ENCODE data around the gene HSD17B4.
"Not testable (repeated sequence)": the region's sequence is repeated elsewhere in the genome, so short reads cannot be mapped to it uniquely, and the experiment has no call there.

HSD17B4 gene

GRCh38 chr5:119432674-119433237 lies 19.5 kb upstream of the HSD17B4 start:
- not testable (repeated sequence) for H3K27ac ChIP-seq (ENCODE audit: low read depth, low read length, severe bottlenecking); H3K4me3 ChIP-seq (ENCODE audit: extremely low read depth, insufficient read depth, low read length, poor library complexity, severe bottlenecking); H3K36me3 ChIP-seq (ENCODE audit: control insufficient read depth, insufficient read depth, low read length); H3K4me1 ChIP-seq (ENCODE audit: control insufficient read depth, insufficient read depth, low read length, poor library complexity, severe bottlenecking); H3K9me3 ChIP-seq (ENCODE audit: control insufficient read depth, low read length)
- 86 to 99% methylated on average over 8 to 10 of the region's 10 CpGs for WGBS, 2 experiments (ENCODE audit: insufficient coverage in 2 of 2)

DNA sequence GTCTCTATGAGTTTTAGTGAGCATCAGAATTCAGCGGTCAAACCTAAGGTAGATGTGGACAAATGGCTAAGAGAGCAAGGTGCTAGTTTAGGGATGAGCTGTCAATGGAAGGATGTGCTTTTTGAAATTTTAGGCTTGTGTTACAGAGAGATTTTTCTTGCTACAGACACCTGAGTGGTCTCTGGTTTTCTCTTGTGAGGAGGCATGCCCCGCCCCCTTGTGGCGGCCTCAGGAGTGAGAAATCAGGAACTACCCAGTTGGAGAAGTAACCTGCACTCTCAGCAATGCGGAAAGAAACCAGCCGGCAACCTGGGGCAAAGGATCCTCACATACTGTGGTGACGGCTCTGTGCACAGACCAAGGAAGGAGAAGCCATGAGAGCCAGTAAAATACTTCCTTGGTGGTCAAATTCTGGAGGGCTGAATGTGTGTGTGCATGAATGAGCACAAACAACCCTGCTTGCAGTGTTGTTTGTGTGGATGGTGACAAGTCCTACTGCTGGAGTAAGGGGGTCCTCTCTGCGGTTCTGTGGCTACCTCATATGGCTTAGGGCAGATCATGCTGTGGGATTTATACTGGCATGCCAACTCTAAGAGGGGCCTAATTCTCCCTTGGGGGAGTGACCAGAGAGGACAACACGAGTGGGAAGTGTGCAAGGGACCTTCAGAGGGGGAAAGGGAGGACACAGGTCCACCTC lies 16.7 kb upstream of the HSD17B4 start:
- no peak overlapping the region for H3K4me3 ChIP-seq (ENCODE audit: extremely low read depth, insufficient read depth, low read length, poor library complexity, severe bottlenecking)
- 54 to 72% methylated on average over 6 to 7 of the region's 8 CpGs for WGBS, 2 experiments (ENCODE audit: insufficient coverage in 2 of 2)
- H3K4me1 ChIP-seq (ENCODE audit: control insufficient read depth, insufficient read depth, low read length, poor library complexity, severe bottlenecking): no peaks in the 10 kb centered on the region
- no peak overlapping the region for H3K27ac ChIP-seq (ENCODE audit: low read depth, low read length, severe bottlenecking)
- no peaks in the 10 kb centered on the region for H3K9me3 ChIP-seq (ENCODE audit: control insufficient read depth, low read length)
- no peaks in the 10 kb centered on the region for H3K36me3 ChIP-seq (ENCODE audit: control insufficient read depth, insufficient read depth, low read length)

DNA sequence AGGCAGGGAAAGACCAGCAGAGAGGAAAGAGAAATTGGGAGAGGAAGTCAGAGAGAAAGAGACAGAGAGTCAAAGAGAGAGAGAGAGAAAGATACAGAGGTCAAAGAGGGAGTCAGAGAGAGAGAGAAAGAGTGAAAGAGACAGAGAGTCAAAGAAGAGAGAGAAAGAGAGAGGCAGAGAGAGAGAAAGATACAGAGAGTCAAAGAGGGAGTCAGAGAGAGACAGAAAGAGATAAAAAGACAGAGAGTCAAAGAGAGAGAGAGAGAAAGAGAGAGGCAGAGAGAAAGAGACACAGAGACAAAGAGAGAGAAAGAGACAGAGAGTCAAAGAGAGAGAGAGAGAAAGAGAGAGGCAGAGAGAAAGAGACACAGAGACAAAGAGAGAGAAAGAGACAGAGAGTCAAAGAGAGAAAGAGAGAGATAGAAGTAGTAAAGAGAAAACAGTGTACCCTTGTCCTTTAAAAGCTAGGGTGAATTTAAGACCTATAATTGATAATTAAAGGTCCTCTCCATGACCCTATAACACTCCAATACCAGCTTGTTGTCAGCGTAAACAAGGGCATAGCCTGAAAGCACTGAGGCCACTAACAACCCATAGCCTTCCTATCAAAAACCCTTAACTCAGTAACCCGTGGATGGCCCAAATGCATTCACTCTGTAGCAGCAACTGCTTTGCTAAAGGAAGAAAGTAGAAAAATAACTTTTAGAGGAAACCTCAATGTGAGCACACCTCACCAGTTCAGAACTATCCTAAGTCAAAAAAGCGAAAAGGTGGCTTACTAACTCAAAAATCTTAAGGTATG lies 14.3 kb upstream of the HSD17B4 start:
- not testable (repeated sequence) for H3K9me3 ChIP-seq (ENCODE audit: control insufficient read depth, low read length); H3K4me1 ChIP-seq (ENCODE audit: control insufficient read depth, insufficient read depth, low read length, poor library complexity, severe bottlenecking); H3K4me3 ChIP-seq (ENCODE audit: extremely low read depth, insufficient read depth, low read length, poor library complexity, severe bottlenecking); H3K27ac ChIP-seq (ENCODE audit: low read depth, low read length, severe bottlenecking); H3K36me3 ChIP-seq (ENCODE audit: control insufficient read depth, insufficient read depth, low read length)
- 90 to 100% methylated on average over 1 to 2 of the region's 3 CpGs for WGBS, 2 experiments (ENCODE audit: insufficient coverage in 2 of 2)

DNA sequence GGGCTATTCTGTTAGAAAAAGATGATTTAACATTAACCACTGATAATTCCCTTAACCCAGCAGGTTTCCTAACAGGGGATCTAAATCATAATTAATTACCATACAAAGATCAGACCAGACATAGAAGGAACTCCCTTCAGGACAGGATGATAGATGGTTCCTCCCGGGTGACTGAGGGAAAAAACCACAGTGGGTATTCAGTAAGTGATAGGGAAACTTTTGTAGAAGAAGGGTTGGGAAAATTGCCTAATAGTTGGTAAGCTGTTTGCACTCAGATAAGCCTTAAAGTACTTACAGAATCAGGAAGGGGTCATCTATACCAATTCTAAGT lies 13.7 kb upstream of the HSD17B4 start:
- H3K27ac ChIP-seq (ENCODE audit: low read depth, low read length, severe bottlenecking); H3K36me3 ChIP-seq (ENCODE audit: control insufficient read depth, insufficient read depth, low read length): not testable (repeated sequence)
- 60 to 80% methylated on average over 1 of the region's 1 CpG for WGBS, 2 experiments (ENCODE audit: insufficient coverage in 2 of 2)

DNA sequence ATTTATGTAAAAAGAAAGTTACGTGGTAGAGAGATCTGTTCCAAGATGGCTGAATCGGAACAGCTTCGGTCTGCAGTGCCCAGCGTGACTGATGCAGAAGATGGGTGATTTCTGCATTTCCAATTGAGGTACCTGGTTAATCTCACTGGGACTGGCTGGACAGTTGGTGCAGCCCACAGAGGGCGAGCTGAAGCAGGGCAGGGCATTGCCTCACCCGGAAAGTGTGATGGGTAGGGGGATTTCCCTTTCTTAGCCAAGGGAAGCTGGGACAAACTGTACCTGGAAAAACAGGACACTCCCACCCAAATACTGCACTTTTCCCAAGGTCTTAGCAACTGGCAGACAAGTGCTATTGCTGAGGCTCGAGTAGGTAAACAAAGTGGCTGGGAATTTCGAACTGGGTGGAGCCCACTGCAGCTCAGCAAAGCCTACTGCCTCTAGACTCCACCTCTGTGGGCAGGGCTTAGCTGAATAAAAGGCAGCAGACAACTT lies 13.1 kb upstream of the HSD17B4 start:
- 85 to 92% methylated on average over 5 to 6 of the region's 8 CpGs for WGBS, 2 experiments (ENCODE audit: insufficient coverage in 2 of 2)
- H3K36me3 ChIP-seq (ENCODE audit: control insufficient read depth, insufficient read depth, low read length): no peaks in the 10 kb centered on the region
- no peaks in the 10 kb centered on the region for H3K9me3 ChIP-seq (ENCODE audit: control insufficient read depth, low read length)
- H3K4me1 ChIP-seq (ENCODE audit: control insufficient read depth, insufficient read depth, low read length, poor library complexity, severe bottlenecking): no peaks in the 10 kb centered on the region
- H3K27ac ChIP-seq (ENCODE audit: low read depth, low read length, severe bottlenecking): no peak overlapping the region
- H3K4me3 ChIP-seq (ENCODE audit: extremely low read depth, insufficient read depth, low read length, poor library complexity, severe bottlenecking): no peak overlapping the region

More for the DNA sequence above, 13.7 kb upstream of the HSD17B4 start:
- not testable (repeated sequence) for H3K4me1 ChIP-seq (ENCODE audit: control insufficient read depth, insufficient read depth, low read length, poor library complexity, severe bottlenecking); H3K9me3 ChIP-seq (ENCODE audit: control insufficient read depth, low read length); H3K4me3 ChIP-seq (ENCODE audit: extremely low read depth, insufficient read depth, low read length, poor library complexity, severe bottlenecking)

- not testable (repeated sequence) for H3K9me3 ChIP-seq (ENCODE audit: control insufficient read depth, low read length); H3K27ac ChIP-seq (ENCODE audit: low read depth, low read length, severe bottlenecking); H3K4me3 ChIP-seq (ENCODE audit: extremely low read depth, insufficient read depth, low read length, poor library complexity, severe bottlenecking); H3K4me1 ChIP-seq (ENCODE audit: control insufficient read depth, insufficient read depth, low read length, poor library complexity, severe bottlenecking); H3K36me3 ChIP-seq (ENCODE audit: control insufficient read depth, insufficient read depth, low read length)
- WGBS, 2 experiments (ENCODE audit: insufficient coverage in 2 of 2): 85% methylated on average over 2 of the region's 3 CpGs; no CpG with 5 or more reads in 1 of the 2 experiments
These were observed 12.7 kb upstream of the HSD17B4 start for GRCh38 chr5:119439632-119440031.

DNA sequence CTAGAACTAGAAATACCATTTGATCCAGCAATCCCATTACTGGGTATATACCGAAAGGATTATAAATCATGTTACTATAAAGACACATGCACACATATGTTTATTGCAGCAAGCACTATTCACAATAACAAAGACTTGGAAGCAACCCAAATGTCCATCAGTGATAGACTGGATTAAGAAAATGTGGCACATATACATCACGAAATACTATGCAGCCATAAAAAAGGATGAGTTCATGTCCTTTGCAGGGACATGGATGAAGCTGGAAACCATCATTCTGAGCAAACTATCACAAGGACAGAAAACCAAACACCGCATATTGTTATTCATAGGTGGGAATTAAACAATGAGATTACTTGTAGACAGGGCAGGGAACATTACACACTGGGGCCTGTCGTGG lies 7.7 kb upstream of the HSD17B4 start:
- 75 to 100% methylated on average over 1 to 2 of the region's 4 CpGs for WGBS, 2 experiments (ENCODE audit: insufficient coverage in 2 of 2)
- not testable (repeated sequence) for H3K27ac ChIP-seq (ENCODE audit: low read depth, low read length, severe bottlenecking); H3K4me3 ChIP-seq (ENCODE audit: extremely low read depth, insufficient read depth, low read length, poor library complexity, severe bottlenecking); H3K9me3 ChIP-seq (ENCODE audit: control insufficient read depth, low read length); H3K36me3 ChIP-seq (ENCODE audit: control insufficient read depth, insufficient read depth, low read length); H3K4me1 ChIP-seq (ENCODE audit: control insufficient read depth, insufficient read depth, low read length, poor library complexity, severe bottlenecking)

GRCh38 chr5:119445544-119445943 lies 6.8 kb upstream of the HSD17B4 start:
- Histone ChIP-seq H3K9me3 (ENCODE audit: control insufficient read depth, low read length) (peaks cover 7% of the 10 kb centered on the region), H3K4me1 (ENCODE audit: control insufficient read depth, insufficient read depth, low read length, poor library complexity, severe bottlenecking) (no peaks in the 10 kb centered on the region), H3K4me3 (ENCODE audit: extremely low read depth, insufficient read depth, low read length, poor library complexity, severe bottlenecking) (no peak overlapping the region), H3K36me3 (ENCODE audit: control insufficient read depth, insufficient read depth, low read length) (no peaks in the 10 kb centered on the region), H3K27ac (ENCODE audit: low read depth, low read length, severe bottlenecking) (no peak overlapping the region)
- WGBS, 2 experiments (ENCODE audit: insufficient coverage in 2 of 2): 87% methylated on average over 4 of the region's 13 CpGs; no CpG with 5 or more reads in 1 of the 2 experiments

DNA sequence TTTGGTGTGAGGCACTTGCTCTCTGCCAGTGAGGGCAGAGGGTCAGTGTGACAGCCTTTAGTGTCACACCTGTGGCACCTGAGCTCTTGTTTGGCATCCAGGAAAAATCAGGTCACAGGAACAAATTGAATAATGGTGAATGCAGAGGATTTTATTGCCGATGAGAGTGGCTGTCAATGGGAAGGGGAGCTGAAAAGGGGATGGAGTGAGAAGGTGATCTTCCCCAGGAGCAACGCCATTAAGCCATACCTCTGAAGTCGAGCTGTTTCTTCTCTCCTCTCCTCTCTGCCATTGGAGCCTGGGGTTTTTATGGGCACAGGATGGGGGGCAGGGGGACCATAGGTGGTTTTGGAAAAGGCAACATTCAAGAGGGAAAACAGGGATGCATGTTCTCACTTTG lies 2.4 kb upstream of the HSD17B4 start:
- Histone ChIP-seq H3K4me1 (ENCODE audit: control insufficient read depth, insufficient read depth, low read length, poor library complexity, severe bottlenecking) (no peaks in the 10 kb centered on the region), H3K9me3 (ENCODE audit: control insufficient read depth, low read length) (peaks cover 12% of the 10 kb centered on the region), H3K4me3 (ENCODE audit: extremely low read depth, insufficient read depth, low read length, poor library complexity, severe bottlenecking) (no peak overlapping the region), H3K27ac (ENCODE audit: low read depth, low read length, severe bottlenecking) (no peak overlapping the region), H3K36me3 (ENCODE audit: control insufficient read depth, insufficient read depth, low read length) (no peaks in the 10 kb centered on the region)
- 96 to 100% methylated on average over 1 to 2 of the region's 3 CpGs for WGBS, 2 experiments (ENCODE audit: insufficient coverage in 2 of 2)

- not testable (repeated sequence) for H3K36me3 ChIP-seq (ENCODE audit: control insufficient read depth, insufficient read depth, low read length); H3K4me1 ChIP-seq (ENCODE audit: control insufficient read depth, insufficient read depth, low read length, poor library complexity, severe bottlenecking); H3K27ac ChIP-seq (ENCODE audit: low read depth, low read length, severe bottlenecking); H3K4me3 ChIP-seq (ENCODE audit: extremely low read depth, insufficient read depth, low read length, poor library complexity, severe bottlenecking)
- peaks cover 12% of the 10 kb centered on the region for H3K9me3 ChIP-seq (ENCODE audit: control insufficient read depth, low read length)
- 92 to 93% methylated on average over 3 of the region's 4 CpGs for WGBS, 2 experiments (ENCODE audit: insufficient coverage in 2 of 2)
These were observed 1.7 kb upstream of the HSD17B4 start for GRCh38 chr5:119450627-119451026.

DNA sequence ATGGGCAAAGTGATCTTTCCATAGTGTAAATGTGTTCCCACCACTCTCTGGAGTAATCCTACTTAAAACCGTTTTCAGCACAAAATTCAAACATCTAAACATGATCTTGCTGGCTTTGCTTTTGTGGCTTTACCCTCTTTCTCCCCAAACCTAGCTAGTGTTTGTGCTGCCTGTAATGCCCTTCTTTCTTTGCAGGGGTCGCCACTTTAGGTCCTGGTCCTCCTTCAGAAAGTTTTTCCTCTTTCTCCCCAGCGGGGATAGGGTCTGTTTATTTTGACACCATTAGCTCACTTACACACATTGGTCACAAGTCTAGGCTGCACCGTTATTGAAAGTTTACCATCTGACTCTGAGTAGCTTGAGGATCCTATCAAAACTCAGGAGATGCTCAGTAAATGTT lies 736 bp upstream of the HSD17B4 start:
- Histone ChIP-seq H3K4me3 (ENCODE audit: extremely low read depth, insufficient read depth, low read length, poor library complexity, severe bottlenecking) (no peak overlapping the region), H3K36me3 (ENCODE audit: control insufficient read depth, insufficient read depth, low read length) (peaks cover 2% of the 10 kb centered on the region), H3K9me3 (ENCODE audit: control insufficient read depth, low read length) (peaks cover 12% of the 10 kb centered on the region)

More for the DNA sequence above, 736 bp upstream of the HSD17B4 start:
- no peak overlapping the region for H3K27ac ChIP-seq (ENCODE audit: low read depth, low read length, severe bottlenecking)
- no peaks in the 10 kb centered on the region for H3K4me1 ChIP-seq (ENCODE audit: control insufficient read depth, insufficient read depth, low read length, poor library complexity, severe bottlenecking)
- 93 to 95% methylated on average over 2 to 4 of the region's 4 CpGs for WGBS, 2 experiments (ENCODE audit: insufficient coverage in 2 of 2)

Data from mesodermal cell (in vitro differentiated cells).